ENCODE results near the gene FRYL. TPM values are rescaled to one million over a fixed set of nuclear protein-coding genes. Genes with fewer than 3 reads are reported as not detected.

The FRYL gene
- total and polyA plus RNA-seq, 2 of the 13 experiments (the other 11 are each of a cell fraction or from before 2014, with no cell fraction given): 9.7 to 19.6 TPM

GRCh38 chr4:48461000-48461399 is 319.1 kb downstream of the FRYL start:
- ChIA-PET POLR2A (no interaction called here), CTCF (ENCODE audit: low intra/inter-chr PET ratio, low total read pairs) (no interaction called here)
- Histone ChIP-seq H3K36me3 (replicated peaks in 1 of 2; ENCODE audit: control insufficient read depth in 1 of 2, insufficient read depth in 2 of 2, low read length in 2 of 2) (no peaks in the 10 kb centered on the region), H3K27me3 (ENCODE audit: control insufficient read depth in 1 of 2, insufficient read depth in 2 of 2, low read length in 2 of 2) (no peaks in the 10 kb centered on the region), H3K79me2 (ENCODE audit: insufficient read depth, low read length) (no peaks in the 10 kb centered on the region), H2AFZ (ENCODE audit: low read length) (no peak overlapping the region), H3K9me3 (ENCODE audit: low read length) (no peaks in the 10 kb centered on the region), H4K20me1 (ENCODE audit: insufficient read depth, low read length) (no peaks in the 10 kb centered on the region), H3K27ac (ENCODE audit: extremely low read length, insufficient read depth, low read length) (no peak overlapping the region), H3K4me3 (replicated peaks in 1 of 3; ENCODE audit: insufficient read depth in 1 of 3, low read depth in 2 of 3, low read length in 3 of 3) (no peak overlapping the region), H3K4me2 (ENCODE audit: low read depth, low read length) (no peak overlapping the region), H3K4me1 (ENCODE audit: insufficient read depth, low read length) (no peaks in the 10 kb centered on the region), H3K9ac (ENCODE audit: insufficient read depth, low read depth, low read length) (no peak overlapping the region)
- no TSS peak for BruUV-seq (replicated peaks)
- no peak for ATAC-seq
- DNase-seq (ENCODE audit: low spot score): no peak
- intact Hi-C loops (cut with micrococcal nuclease; ENCODE audit: unreplicated experiment): no loop called here
- in situ Hi-C loops (cut with HindIII; ENCODE audit: extremely low pct_ligation_motif_present, low pct_unique_long_range_greater_than_20kb): no loop called here
- no peak for FAIRE-seq
- TF ChIP-seq PRDM10 (CRISPR knock-in tag; IDR thresholded peaks at IDR 0.05; ENCODE audit: low read depth) (no peak), CREB3 (CRISPR knock-in tag; IDR thresholded peaks at IDR 0.05) (no peak), ZBTB4 (CRISPR knock-in tag; IDR thresholded peaks at IDR 0.05; ENCODE audit: borderline replicate concordance) (no peak), ZNF24 (IDR thresholded peaks at IDR 0.05) (no peak), ZKSCAN1 (IDR thresholded peaks at IDR 0.05; ENCODE audit: low read length) (no peak), RFX1 (IDR thresholded peaks at IDR 0.05) (no peak), SMAD9 (CRISPR knock-in tag; IDR thresholded peaks at IDR 0.05) (no peak), ZSCAN25 (CRISPR knock-in tag; IDR thresholded peaks at IDR 0.05) (no peak), MNT (IDR thresholded peaks at IDR 0.05) (no peak), ZNF556 (CRISPR knock-in tag; IDR thresholded peaks at IDR 0.05; ENCODE audit: borderline replicate concordance) (no peak), TAF1 (CRISPR knock-in tag; IDR thresholded peaks at IDR 0.05) (no peak)
- TF ChIP-seq, protein P1, sequence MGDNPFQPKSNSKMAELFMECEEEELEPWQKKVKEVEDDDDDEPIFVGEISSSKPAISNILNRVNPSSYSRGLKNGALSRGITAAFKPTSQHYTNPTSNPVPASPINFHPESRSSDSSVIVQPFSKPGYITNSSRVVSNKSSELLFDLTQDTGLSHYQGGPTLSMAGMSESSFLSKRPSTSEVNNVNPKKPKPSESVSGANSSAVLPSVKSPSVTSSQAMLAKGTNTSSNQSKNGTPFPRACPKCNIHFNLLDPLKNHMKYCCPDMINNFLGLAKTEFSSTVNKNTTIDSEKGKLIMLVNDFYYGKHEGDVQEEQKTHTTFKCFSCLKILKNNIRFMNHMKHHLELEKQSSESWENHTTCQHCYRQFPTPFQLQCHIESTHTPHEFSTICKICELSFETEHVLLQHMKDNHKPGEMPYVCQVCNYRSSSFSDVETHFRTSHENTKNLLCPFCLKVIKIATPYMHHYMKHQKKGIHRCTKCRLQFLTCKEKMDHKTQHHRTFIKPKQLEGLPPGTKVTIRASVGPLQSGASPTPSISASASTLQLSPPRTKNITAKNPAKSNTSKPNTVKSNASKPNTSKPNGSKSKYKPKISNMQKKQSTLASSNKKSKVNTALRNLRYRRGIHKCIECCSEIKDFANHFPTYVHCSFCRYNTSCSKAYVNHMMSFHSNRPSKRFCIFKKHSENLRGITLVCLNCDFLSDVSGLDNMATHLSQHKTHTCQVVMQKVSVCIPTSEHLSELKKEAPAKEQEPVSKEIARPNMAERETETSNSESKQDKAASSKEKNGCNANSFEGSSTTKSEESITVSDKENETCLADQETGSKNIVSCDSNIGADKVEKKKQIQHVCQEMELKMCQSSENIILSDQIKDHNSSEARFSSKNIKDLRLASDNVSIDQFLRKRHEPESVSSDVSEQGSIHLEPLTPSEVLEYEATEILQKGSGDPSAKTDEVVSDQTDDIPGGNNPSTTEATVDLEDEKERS (CRISPR knock-in tag; IDR thresholded peaks at IDR 0.05): no peak

Data from HepG2 (cell line).